Vagina (tissue), 2 donors: ENCODE measurements around the gene ACR. TPM values are rescaled to one million over a fixed set of nuclear protein-coding genes. Genes with fewer than 3 reads are reported as not detected.

Source experiments
- DNase-seq, 2 donors: peaks; one replicate each; pipeline ENCODE4 v3.0.0-alpha.2; 2017; ENCODE audit errors: extremely low spot score in 2 of 2
- H3K27ac ChIP-seq: fragments of 200-600 bp; sonication (generic); one replicate; pipeline ENCODE4 v1.5.1; 2019
- H3K27me3 ChIP-seq: fragments of 200-600 bp; sonication (generic); one replicate; pipeline ENCODE4 v1.5.1; 2019
- H3K36me3 ChIP-seq, 2 donors: fragments of 200-600 bp; sonication (generic); one replicate each; pipeline ENCODE4 v1.5.1; 2017 to 2019
- H3K4me1 ChIP-seq: fragments of 200-600 bp; sonication (generic); one replicate; pipeline ENCODE4 v1.5.1; 2019
- H3K4me3 ChIP-seq, 2 donors: fragments of 200-600 bp; sonication (generic); 1 replicate in 1 of 2; 2 replicates in 1 of 2; pipeline ENCODE4 v1.5.1; 2016 to 2019
- H3K9me3 ChIP-seq: fragments of 200-600 bp; sonication (generic); one replicate; pipeline ENCODE4 v1.5.1; 2019
- CTCF ChIP-seq, 3 experiments: fragments of 450-650 bp in 2 of 3; fragments of 200-600 bp in 1 of 3; sonication (generic) in 1 of 3; IDR thresholded peaks; one replicate each; pipeline ENCODE4 v1.5.1; 2017 to 2019; ENCODE audit warnings: antibody characterized with exemption in 3 of 3, mild to moderate bottlenecking in 2 of 3, moderate library complexity in 2 of 3
- POLR2A ChIP-seq, 2 donors: fragments of 450-650 bp; IDR thresholded peaks; one replicate each; pipeline ENCODE4 v1.6.1; 2017; ENCODE audit warnings: antibody characterized with exemption in 2 of 2, mild to moderate bottlenecking in 2 of 2, moderate library complexity in 2 of 2
- POLR2AphosphoS5 ChIP-seq, 2 donors: sonication (generic); formaldehyde crosslinking; IDR thresholded peaks; one replicate each; pipeline ENCODE4 v1.9.0; 2017; ENCODE audit warnings: antibody characterized with exemption in 2 of 2, mild to moderate bottlenecking in 2 of 2, low read depth in 1 of 2; ENCODE audit not compliant: insufficient read depth in 1 of 2
- intact Hi-C: fragments of 100-400 bp; cut with DNase I; formaldehyde crosslinking; loops from one replicate; pipeline ENCODE4 v1.15.1; 2023
- total RNA-seq: library from RNA; depleted of rRNA; stranded (reverse); fragments of >200 nt; gene quantifications from one replicate; pipeline ENCODE4 v1.2.3, GENCODE V29; 2016

ACR gene
- total RNA-seq, 1 donor from 2014 or later = not detected

DNA sequence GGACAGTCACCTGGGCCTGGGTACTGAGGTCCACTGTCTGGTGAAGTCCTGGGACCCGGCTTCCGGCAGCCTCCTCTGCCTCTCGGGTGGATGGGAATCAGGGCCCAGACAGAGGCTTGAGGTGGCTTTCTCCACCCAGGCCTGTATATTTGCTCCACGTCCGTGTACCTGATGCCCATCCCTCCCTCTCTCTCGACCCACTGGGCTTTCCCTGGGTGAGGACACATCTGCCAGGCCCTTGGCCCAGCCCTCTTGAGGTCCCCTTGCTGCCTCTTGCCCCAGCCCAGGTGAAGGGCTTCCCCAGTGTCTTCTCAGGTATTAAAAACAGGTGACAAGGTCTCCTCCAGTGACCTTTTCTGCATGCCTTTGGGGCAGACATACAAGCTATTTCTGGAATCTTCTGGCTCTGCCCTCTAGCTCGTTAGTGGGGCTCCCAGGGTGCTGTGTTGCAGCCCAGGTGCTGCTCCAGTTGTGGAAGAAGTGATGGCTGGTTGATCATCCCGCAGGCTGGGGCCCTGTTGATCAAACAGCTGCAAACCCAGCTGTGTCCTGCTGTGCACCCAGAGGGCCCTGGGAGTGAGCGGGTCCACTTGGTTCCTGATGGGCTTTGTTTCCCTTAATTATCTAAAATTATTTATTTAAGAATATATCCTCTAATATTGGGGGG lies 25.5 kb upstream of the ACR start:
- no peaks in the 10 kb centered on the region for H3K27me3 ChIP-seq
- H3K4me1 ChIP-seq = no peaks in the 10 kb centered on the region
- no peaks in the 10 kb centered on the region for H3K9me3 ChIP-seq
- intact Hi-C loops = no loop called here
- no peak for DNase-seq
- no peak overlapping the region for H3K27ac ChIP-seq
- H3K4me3 ChIP-seq = no peak overlapping the region
- H3K36me3 ChIP-seq = no peaks in the 10 kb centered on the region
- TF ChIP-seq POLR2AphosphoS5 (IDR thresholded peaks at IDR 0.05; ENCODE audit: insufficient read depth in 1 of 2, low read depth in 1 of 2) = no peak
- no peak for TF ChIP-seq POLR2A (IDR thresholded peaks at IDR 0.05)

- Histone ChIP-seq H3K27ac (no peak overlapping the region), H3K27me3 (no peaks in the 10 kb centered on the region), H3K4me3 (no peak overlapping the region), H3K4me1 (no peaks in the 10 kb centered on the region), H3K9me3 (no peaks in the 10 kb centered on the region), H3K36me3 (no peaks in the 10 kb centered on the region)
- TF ChIP-seq POLR2A (IDR thresholded peaks at IDR 0.05) = no peak
- no peak for TF ChIP-seq CTCF (IDR thresholded peaks at IDR 0.05)
- no peak for TF ChIP-seq POLR2AphosphoS5 (IDR thresholded peaks at IDR 0.05; ENCODE audit: insufficient read depth in 1 of 2, low read depth in 1 of 2)
- no peak for DNase-seq
- intact Hi-C loops = no loop called here
These were observed 25.0 kb upstream of the ACR start for GRCh38 chr22:50713008-50713385.

DNA sequence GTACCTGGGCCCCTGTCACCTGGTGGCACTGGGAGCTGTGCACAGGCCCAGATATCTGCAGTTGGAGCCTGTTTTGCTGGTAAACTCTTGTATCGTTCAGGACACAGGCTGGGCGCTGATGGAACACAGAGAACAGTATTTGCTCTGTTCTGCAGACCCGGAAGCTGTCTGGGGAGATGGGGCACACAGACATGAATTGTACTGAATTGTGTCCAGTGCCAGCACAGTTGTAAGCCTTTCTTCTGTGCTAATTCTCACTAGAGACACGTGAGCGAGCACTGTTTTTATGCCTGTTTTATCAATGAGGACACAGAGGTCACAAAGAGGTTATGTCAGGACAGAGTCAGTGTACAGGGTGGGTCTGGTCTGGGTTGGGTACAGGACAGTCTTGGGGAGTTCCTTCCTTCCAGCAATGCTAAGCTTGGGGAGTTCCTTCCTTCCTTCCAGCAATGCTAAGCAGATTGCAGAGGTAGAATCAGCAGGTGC lies 24.4 kb upstream of the ACR start:
- Histone ChIP-seq H3K27ac (no peak overlapping the region), H3K36me3 (no peaks in the 10 kb centered on the region), H3K4me1 (no peaks in the 10 kb centered on the region), H3K27me3 (no peaks in the 10 kb centered on the region), H3K4me3 (no peak overlapping the region), H3K9me3 (no peaks in the 10 kb centered on the region)
- intact Hi-C loops = no loop called here
- TF ChIP-seq CTCF (IDR thresholded peaks at IDR 0.05) (no peak), POLR2A (IDR thresholded peaks at IDR 0.05) (no peak), POLR2AphosphoS5 (IDR thresholded peaks at IDR 0.05; ENCODE audit: insufficient read depth in 1 of 2, low read depth in 1 of 2) (no peak)
- DNase-seq = no peak

DNA sequence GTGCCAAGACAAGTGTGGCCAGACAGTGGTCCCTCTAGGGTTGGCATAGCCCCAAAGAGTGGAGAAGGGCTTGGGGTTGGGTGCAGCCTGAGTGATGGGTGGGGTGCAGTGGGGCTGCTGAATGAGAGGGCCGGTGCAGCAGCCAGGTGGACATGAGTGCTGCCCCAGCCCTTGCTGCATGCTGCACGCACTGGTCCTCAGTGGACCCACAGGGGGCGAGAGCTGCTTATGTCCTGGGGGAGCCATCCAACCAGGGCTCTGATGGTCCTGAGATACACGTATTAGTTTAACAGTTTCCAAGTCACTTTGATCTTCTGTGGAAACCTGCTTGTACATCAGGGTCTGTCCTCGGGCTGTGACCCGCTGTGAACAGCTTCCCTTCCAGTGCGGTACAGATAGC lies 23.9 kb upstream of the ACR start:
- H3K27ac ChIP-seq = no peak overlapping the region
- DNase-seq = no peak
- no peaks in the 10 kb centered on the region for H3K9me3 ChIP-seq
- H3K36me3 ChIP-seq = no peaks in the 10 kb centered on the region
- TF ChIP-seq POLR2AphosphoS5 (IDR thresholded peaks at IDR 0.05; ENCODE audit: insufficient read depth in 1 of 2, low read depth in 1 of 2) (no peak), POLR2A (IDR thresholded peaks at IDR 0.05) (no peak), CTCF (IDR thresholded peaks at IDR 0.05) (no peak)
- intact Hi-C loops = no loop called here
- no peaks in the 10 kb centered on the region for H3K4me1 ChIP-seq
- H3K4me3 ChIP-seq = no peak overlapping the region
- H3K27me3 ChIP-seq = no peaks in the 10 kb centered on the region

GRCh38 chr22:50714631-50715179 lies 23.3 kb upstream of the ACR start:
- Histone ChIP-seq H3K27ac (no peak overlapping the region), H3K27me3 (no peaks in the 10 kb centered on the region), H3K4me3 (no peak overlapping the region), H3K4me1 (no peaks in the 10 kb centered on the region), H3K36me3 (no peaks in the 10 kb centered on the region), H3K9me3 (no peaks in the 10 kb centered on the region)
- TF ChIP-seq CTCF (IDR thresholded peaks at IDR 0.05) (no peak), POLR2AphosphoS5 (IDR thresholded peaks at IDR 0.05; ENCODE audit: insufficient read depth in 1 of 2, low read depth in 1 of 2) (no peak), POLR2A (IDR thresholded peaks at IDR 0.05) (no peak)
- intact Hi-C loops = no loop called here
- DNase-seq = no peak
